HepG2 (cell line): ENCODE data around the gene EEPD1.

Experiments used
- CREB1 ChIP-seq, 2 experiments: fragments of 450-650 bp in 1 of 2; IDR thresholded peaks; 2 replicates each; pipeline ENCODE4 v1.6.1; 2016 to 2017; ENCODE audit warnings: control low read depth in 1 of 2, mild to moderate bottlenecking in 1 of 2, missing compliant biosample characterization in 1 of 2, missing genetic modification characterization in 1 of 2
- POLR2A ChIP-seq, 2 experiments: IDR thresholded peaks; 2 replicates each; pipeline ENCODE4 v1.6.1; 2011; ENCODE audit warnings: low read depth in 2 of 2, low read length in 2 of 2, mild to moderate bottlenecking in 1 of 2, moderate library complexity in 1 of 2; ENCODE audit not compliant: insufficient read depth in 1 of 2
- STAT5B ChIP-seq: sonication (generic); formaldehyde crosslinking; IDR thresholded peaks from 2 replicates; pipeline ENCODE4 v1.4.0; 2020; ENCODE audit warnings: missing genetic modification reagents
- ZNF263 ChIP-seq: sonication (generic); formaldehyde crosslinking; IDR thresholded peaks from 2 replicates; pipeline ENCODE4 v1.4.0; 2020; ENCODE audit warnings: missing genetic modification reagents
- TF ChIP-seq, protein P1 (sequence below): sonication (generic); formaldehyde crosslinking; IDR thresholded peaks from 2 replicates; pipeline ENCODE4 v1.8.1; 2022; ENCODE audit warnings: low read depth, mild to moderate bottlenecking, missing genetic modification reagents

DNA sequence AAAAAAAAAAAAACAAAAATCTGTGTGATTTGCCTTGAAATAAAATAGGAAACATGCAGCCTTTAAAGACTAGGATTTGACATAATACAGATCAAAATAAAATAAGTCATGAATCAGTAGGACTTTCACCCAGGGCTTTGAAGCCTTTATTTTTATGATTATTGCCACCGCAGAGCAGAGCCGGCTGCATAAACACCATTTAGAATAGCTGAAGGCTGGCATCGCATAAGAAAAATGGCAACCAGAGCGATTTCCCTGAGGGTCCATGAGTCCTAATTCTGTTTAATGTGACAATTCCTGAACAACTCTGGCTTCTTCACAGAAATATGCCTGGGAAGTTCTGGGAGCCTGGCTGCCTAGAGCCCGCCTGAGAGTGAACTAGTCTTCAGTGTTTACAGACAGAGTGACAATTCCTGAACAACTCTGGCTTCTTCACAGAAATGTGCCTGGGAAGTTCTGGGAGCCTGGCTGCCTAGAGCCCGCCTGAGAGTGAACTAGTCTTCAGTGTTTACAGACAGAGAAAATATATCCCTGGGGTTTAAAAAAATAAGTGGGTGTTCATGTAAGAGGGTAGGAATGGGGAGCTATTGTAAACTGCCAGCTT is 112.0 kb downstream of the EEPD1 start:
- TF ChIP-seq, protein P1, sequence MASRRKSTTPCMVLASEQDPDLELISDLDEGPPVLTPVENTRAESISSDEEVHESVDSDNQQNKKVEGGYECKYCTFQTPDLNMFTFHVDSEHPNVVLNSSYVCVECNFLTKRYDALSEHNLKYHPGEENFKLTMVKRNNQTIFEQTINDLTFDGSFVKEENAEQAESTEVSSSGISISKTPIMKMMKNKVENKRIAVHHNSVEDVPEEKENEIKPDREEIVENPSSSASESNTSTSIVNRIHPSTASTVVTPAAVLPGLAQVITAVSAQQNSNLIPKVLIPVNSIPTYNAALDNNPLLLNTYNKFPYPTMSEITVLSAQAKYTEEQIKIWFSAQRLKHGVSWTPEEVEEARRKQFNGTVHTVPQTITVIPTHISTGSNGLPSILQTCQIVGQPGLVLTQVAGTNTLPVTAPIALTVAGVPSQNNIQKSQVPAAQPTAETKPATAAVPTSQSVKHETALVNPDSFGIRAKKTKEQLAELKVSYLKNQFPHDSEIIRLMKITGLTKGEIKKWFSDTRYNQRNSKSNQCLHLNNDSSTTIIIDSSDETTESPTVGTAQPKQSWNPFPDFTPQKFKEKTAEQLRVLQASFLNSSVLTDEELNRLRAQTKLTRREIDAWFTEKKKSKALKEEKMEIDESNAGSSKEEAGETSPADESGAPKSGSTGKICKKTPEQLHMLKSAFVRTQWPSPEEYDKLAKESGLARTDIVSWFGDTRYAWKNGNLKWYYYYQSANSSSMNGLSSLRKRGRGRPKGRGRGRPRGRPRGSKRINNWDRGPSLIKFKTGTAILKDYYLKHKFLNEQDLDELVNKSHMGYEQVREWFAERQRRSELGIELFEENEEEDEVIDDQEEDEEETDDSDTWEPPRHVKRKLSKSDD (CRISPR knock-in tag) = no peak
- no peak for TF ChIP-seq STAT5B (CRISPR knock-in tag)
- TF ChIP-seq POLR2A (IDR thresholded peaks at IDR 0.05; ENCODE audit: insufficient read depth in 1 of 2, low read depth in 2 of 2, low read length in 2 of 2) = no peak
- no peak for TF ChIP-seq ZNF263
- TF ChIP-seq CREB1 (IDR thresholded peaks at IDR 0.05) = no peak
- TF ChIP-seq CREB1 (CRISPR knock-in tag; IDR thresholded peaks at IDR 0.05) = no peak
